ENCODE measurements around the gene ARAP1.

Gene ARAP1

GRCh38 chr11:72685560-72686480 is 66.4 kb downstream of the ARAP1 start:
- DNase-seq (ENCODE audit: low read depth in 3 of 3): peak; percentile 41 to 66 (median 55)

- peak; percentile 19 to 36 (median 32) for DNase-seq (ENCODE audit: low read depth in 3 of 3)
Observed at GRCh38 chr11:72684236-72684912, 67.8 kb downstream of the ARAP1 start.

GRCh38 chr11:72683782-72684200 is 68.4 kb downstream of the ARAP1 start:
- peak; percentile 42 to 55 (median 43) for DNase-seq (ENCODE audit: low read depth in 3 of 3)

- no peak for DNase-seq (ENCODE audit: low read depth in 3 of 3)
Observed at GRCh38 chr11:72682858-72683243, 69.4 kb downstream of the ARAP1 start.

- DNase-seq (ENCODE audit: low read depth in 3 of 3): no peak
Observed at GRCh38 chr11:72682238-72682857, 69.9 kb downstream of the ARAP1 start.

- DNase-seq (ENCODE audit: low read depth in 3 of 3): no peak
Observed at GRCh38 chr11:72681226-72682153, 70.7 kb downstream of the ARAP1 start.

- no peak for DNase-seq (ENCODE audit: low read depth in 3 of 3)
Observed at GRCh38 chr11:72680624-72681158, 71.5 kb downstream of the ARAP1 start.

GRCh38 chr11:72679869-72680268 is 72.3 kb downstream of the ARAP1 start:
- DNase-seq (ENCODE audit: low read depth in 3 of 3): no peak

- no peak for DNase-seq (ENCODE audit: low read depth in 3 of 3)
Observed at GRCh38 chr11:72678524-72678923, 73.7 kb downstream of the ARAP1 start.

- DNase-seq (ENCODE audit: low read depth in 3 of 3): peak; percentile 44 to 56 (median 47)
Observed at GRCh38 chr11:72676861-72677341, 75.3 kb downstream of the ARAP1 start.

- no peak for DNase-seq (ENCODE audit: low read depth in 3 of 3)
Observed at GRCh38 chr11:72675221-72675620, 77.0 kb downstream of the ARAP1 start.

GRCh38 chr11:72673943-72674828 is 78.0 kb downstream of the ARAP1 start, which contains the start of gene PDE2A:
Gene PDE2A, minus strand, starts transcription at chr11:72674422. Its CDS starts 215 bp downstream, at chr11:72674207.
- DNase-seq (ENCODE audit: low read depth in 3 of 3): no peak

- no peak for DNase-seq (ENCODE audit: low read depth in 3 of 3)
Observed at GRCh38 chr11:72673284-72673942, 78.8 kb downstream of the ARAP1 start.

- no peak for DNase-seq (ENCODE audit: low read depth in 3 of 3)
Observed at GRCh38 chr11:72672597-72673238, 79.5 kb downstream of the ARAP1 start.

GRCh38 chr11:72671152-72672099 is 80.8 kb downstream of the ARAP1 start:
- no peak for DNase-seq (ENCODE audit: low read depth in 3 of 3)

GRCh38 chr11:72670041-72670440 is 82.2 kb downstream of the ARAP1 start:
- no peak for DNase-seq (ENCODE audit: low read depth in 3 of 3)

GRCh38 chr11:72669527-72669926 is 82.7 kb downstream of the ARAP1 start:
- no peak for DNase-seq (ENCODE audit: low read depth in 3 of 3)

Data from stimulated activated CD4-positive, alpha-beta T cell treated with anti-CD3 and anti-CD28 coated beads, TNF-alpha, amount 100 ng/mL, for 48 hours (primary cell).